Activated naive CD8-positive, alpha-beta T cell (primary cell): ENCODE data around the gene LRIT1.

ENCODE experiments used
- H3K27ac Mint-ChIP-seq: one replicate; pipeline ENCODE4 v1.8.0; 2021; ENCODE audit warnings: mixed read lengths
- H3K27me3 Mint-ChIP-seq: one replicate; pipeline ENCODE4 v1.8.0; 2021; ENCODE audit warnings: mixed read lengths
- H3K36me3 Mint-ChIP-seq: one replicate; pipeline ENCODE4 v1.8.0; 2021; ENCODE audit warnings: mixed read lengths
- H3K4me1 Mint-ChIP-seq: one replicate; pipeline ENCODE4 v1.8.0; 2021; ENCODE audit warnings: low read depth, mixed read lengths
- H3K4me3 Mint-ChIP-seq: one replicate; pipeline ENCODE4 v1.8.0; 2021; ENCODE audit warnings: mild to moderate bottlenecking, mixed read lengths
- H3K9me3 Mint-ChIP-seq: one replicate; pipeline ENCODE4 v1.8.0; 2021; ENCODE audit warnings: low read depth, mixed read lengths

Gene LRIT1

DNA sequence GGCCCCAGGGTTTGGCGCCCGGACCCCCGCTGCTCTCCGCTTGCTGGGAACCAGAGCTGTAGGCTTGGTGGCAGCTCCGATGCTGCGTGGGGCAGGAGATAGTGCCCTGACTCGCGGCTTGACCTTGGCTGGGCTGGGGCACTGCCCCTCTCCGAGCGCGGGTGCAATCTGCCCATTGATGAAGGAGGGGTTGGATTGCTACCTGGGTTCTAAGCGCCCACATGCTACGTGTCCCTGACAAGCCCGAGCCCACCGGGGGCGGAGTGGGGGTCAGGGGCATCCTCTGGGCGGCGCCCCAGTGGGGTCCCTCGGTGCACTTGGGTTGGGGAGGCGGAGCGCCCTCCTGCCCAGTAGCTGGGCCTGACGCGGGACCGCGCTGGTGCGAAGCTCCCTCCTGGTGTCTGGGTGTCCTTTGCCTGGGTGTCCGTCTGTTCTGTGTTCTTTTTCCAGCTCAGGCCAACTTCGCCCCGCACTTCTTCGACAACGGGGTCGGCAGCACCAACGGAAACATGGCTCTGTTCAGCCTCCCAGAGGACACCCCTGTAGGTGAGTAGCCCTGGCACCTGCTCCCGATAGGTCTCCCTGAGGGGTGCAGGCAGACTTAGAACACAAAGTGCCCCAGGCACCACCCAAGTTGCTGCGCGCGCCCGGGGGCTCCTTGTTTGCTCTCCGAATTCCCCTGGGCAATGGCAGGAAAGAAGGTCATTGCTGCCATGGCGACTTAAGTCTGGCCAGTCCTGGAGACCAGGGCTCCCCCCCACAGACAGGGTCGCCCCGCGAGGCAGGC is 46.1 kb downstream of the LRIT1 start:
- H3K27me3 Mint-ChIP-seq = peaks cover 7% of the 10 kb centered on the region
- no peak overlapping the region for H3K27ac Mint-ChIP-seq
- peak overlapping the region; percentile 69 for H3K4me3 Mint-ChIP-seq
- H3K36me3 Mint-ChIP-seq = no peaks in the 10 kb centered on the region
- H3K4me1 Mint-ChIP-seq = peaks cover 22% of the 10 kb centered on the region
- no peaks in the 10 kb centered on the region for H3K9me3 Mint-ChIP-seq

DNA sequence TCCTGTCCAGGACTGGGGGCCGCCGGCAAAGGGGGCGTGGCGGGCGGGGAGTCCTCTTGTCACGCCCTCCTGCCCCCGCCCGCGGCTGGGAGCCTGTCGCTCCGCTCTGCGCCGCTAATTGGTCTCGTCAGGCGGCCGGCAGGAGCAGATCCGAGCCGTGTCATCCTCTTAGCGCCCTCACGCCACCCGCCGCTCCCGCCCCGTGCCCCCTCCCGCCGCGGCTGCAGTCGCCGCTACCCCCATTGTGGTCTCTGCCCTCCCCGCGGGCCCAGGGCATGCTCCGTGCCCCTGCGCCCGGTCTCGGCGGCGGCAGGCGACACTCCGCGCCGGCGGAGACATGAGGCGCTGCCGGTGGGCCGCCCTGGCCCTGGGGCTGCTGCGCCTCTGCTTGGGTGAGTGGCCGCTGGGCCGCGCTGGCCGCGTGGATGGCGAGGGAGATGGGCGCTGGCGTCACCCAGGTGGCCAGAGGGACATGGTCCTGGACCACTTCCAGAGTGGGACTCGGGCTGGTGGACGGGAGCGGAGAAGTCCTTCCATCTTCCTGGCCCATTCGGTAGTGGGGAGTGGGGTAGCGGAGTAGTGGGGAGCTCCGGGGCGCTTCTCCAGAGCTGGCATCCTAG is 46.8 kb downstream of the LRIT1 start, which contains the start of gene CDHR1:
TSS of gene CDHR1 (plus strand) at position 114 of the 620 bp plus-strand sequence. CDS start at position 338, 224 bp downstream.
- H3K36me3 Mint-ChIP-seq = no peaks in the 10 kb centered on the region
- no peak within 1 kb of the TSS for H3K27ac Mint-ChIP-seq
- H3K4me1 Mint-ChIP-seq = peaks cover 23% of the 10 kb centered on the region
- H3K4me3 Mint-ChIP-seq = peak within 1 kb of the TSS; percentile 69
- peaks cover 7% of the 10 kb centered on the region for H3K27me3 Mint-ChIP-seq
- no peaks in the 10 kb centered on the region for H3K9me3 Mint-ChIP-seq

DNA sequence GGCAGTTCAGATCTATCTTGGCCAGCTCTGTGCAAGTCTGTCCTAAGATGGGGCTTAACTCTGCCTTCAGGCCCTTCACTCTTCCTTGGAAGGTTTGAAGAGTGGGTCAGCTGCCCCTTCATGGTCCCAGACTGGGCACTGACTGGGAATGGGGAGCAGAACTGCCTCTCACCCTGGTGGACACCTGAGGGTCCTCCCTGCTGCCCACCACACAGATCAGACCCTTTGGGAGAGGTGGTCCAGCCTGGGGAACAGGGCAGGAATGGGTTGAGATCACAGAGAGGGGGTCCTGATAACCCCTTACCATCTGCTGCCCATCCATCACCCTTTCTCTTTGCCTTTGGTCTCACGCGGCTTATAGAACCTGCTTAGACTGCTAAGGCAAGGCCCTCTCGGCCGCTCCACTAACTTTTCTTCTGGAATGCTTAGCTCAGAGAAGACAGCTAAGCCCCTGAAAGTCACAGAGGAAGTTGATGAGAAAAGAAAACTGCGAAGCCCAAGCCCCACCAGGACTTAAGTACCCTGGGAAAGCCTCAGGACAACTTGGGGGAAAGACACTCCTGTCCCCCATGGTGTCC is 47.4 kb downstream of the LRIT1 start:
- H3K4me3 Mint-ChIP-seq = peak overlapping the region; percentile 69
- H3K27ac Mint-ChIP-seq = no peak overlapping the region
- no peaks in the 10 kb centered on the region for H3K36me3 Mint-ChIP-seq
- H3K27me3 Mint-ChIP-seq = peaks cover 7% of the 10 kb centered on the region
- no peaks in the 10 kb centered on the region for H3K9me3 Mint-ChIP-seq
- H3K4me1 Mint-ChIP-seq = peaks cover 23% of the 10 kb centered on the region

DNA sequence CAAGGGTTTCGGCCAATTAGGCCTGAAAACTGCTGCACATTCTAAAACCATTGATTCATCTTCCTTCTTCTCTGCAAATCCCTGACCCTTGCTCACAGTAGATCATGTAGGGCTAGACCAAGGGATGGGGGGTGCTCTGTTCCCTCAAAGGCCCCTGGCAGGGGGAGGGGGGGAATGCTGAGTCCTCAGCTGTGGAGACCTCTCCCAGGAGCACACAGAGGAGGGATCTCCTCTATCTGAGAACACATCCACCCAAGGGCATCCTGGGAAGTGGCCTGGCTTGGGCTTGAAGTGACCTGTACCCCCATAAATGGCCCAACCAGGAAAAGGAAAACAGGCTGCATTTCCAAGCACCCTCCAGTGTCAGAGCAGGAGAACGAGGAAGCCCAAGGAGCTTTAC is 48.0 kb downstream of the LRIT1 start:
- H3K27me3 Mint-ChIP-seq = peaks cover 7% of the 10 kb centered on the region
- no peaks in the 10 kb centered on the region for H3K36me3 Mint-ChIP-seq
- H3K9me3 Mint-ChIP-seq = no peaks in the 10 kb centered on the region
- H3K4me1 Mint-ChIP-seq = peaks cover 23% of the 10 kb centered on the region
- no peak overlapping the region for H3K27ac Mint-ChIP-seq
- H3K4me3 Mint-ChIP-seq = no peak overlapping the region

DNA sequence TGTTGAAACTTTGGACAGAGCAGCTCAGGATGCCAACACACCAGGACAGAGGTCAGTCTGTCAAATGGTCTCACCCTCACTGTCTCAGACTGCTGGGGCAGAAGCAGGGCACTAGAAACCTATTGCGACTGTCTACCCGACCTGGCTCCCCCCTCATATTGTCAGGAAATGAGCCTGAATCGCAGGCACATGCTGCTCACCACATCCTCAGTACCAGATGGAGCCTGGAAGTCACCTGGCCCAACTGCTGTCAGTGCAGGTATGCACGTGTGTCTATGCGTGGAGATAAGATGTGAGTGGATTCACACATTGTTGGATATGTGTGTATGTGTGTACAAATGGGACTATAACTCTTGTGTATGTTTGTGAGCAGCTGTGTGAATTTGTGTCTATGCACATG is 50.2 kb downstream of the LRIT1 start:
- Mint-ChIP-seq H3K27ac (no peak overlapping the region), H3K27me3 (peaks cover 6% of the 10 kb centered on the region), H3K9me3 (no peaks in the 10 kb centered on the region), H3K4me3 (peak overlapping the region; percentile 8), H3K36me3 (no peaks in the 10 kb centered on the region), H3K4me1 (peaks cover 23% of the 10 kb centered on the region)

DNA sequence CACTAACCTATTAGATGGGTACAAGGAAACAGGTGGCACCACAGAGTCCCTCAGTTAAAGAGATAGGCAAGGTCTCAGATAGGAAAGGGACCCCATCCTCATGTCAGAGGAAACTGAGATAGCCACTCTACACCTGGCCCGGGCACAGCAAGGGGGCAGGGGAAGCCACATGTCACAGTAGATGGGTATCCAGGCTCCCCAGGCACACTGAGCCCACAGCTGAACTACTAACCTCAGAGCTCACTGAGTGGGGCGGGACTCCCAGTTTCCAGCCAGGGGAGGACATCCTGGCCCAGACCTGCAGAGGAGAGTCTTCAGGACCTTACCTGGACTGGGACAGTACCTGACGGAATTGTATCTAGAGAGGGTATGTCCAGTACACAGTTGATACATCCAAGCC is 50.7 kb downstream of the LRIT1 start:
- Mint-ChIP-seq H3K27me3 (peaks cover 3% of the 10 kb centered on the region), H3K27ac (no peak overlapping the region)

DNA sequence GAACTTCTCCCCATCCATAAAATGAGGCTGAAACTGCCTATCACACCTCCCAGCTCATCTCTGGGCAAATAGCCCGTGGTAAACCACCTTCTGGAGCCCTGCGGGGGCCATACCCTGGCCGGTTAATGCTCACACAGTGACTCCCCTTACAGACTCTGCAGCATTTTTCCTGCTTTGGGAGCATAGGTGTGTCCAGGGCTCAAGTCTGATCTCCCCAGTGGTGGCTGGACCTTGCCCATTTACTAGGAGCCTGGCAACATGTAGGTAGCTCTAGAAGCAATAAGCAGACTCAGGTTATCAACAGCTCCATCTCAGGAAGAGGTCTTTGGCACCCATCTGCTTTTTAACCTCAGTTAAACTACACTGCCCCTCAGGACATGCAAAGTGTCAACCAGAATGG is 52.5 kb downstream of the LRIT1 start:
- H3K27me3 Mint-ChIP-seq = no peaks in the 10 kb centered on the region
- H3K4me1 Mint-ChIP-seq = peaks cover 16% of the 10 kb centered on the region
- H3K27ac Mint-ChIP-seq = no peak overlapping the region
- H3K9me3 Mint-ChIP-seq = no peaks in the 10 kb centered on the region
- no peaks in the 10 kb centered on the region for H3K36me3 Mint-ChIP-seq
- no peak overlapping the region for H3K4me3 Mint-ChIP-seq

More for the DNA sequence above, 50.7 kb downstream of the LRIT1 start:
- H3K9me3 Mint-ChIP-seq = no peaks in the 10 kb centered on the region
- H3K4me3 Mint-ChIP-seq = no peak overlapping the region
- no peaks in the 10 kb centered on the region for H3K36me3 Mint-ChIP-seq
- H3K4me1 Mint-ChIP-seq = peaks cover 21% of the 10 kb centered on the region

DNA sequence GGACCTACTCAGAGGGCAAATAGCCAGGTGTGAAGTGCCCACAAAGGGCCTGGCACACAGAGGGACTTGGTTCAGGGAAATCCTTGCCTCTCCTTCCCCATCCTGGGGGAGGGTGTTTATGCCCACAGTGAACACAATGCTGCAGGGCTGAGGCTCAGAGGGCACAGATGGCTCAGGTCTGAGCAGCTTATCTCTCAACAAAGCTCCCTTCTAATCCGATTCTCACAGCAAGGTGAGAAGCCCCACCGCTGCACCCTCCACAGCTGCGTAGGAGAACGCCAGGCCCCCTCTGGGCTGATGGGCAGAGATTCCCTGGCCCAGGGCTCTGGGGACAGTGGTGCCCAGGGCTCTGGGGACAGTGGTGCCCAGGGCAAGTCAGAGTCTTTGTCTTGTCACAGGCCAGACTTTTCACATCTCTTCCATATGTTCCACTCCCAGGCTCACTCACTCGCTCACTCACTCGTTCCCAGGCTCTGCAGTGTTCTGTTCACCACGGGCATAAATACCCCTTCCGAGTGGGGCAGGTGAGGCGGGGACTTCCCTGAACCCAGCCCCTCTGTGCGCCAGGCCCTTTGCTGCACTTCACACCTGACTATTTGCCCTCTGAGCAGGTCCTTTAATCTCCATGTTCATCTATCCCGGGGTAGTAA is 55.7 kb downstream of the LRIT1 start:
- Mint-ChIP-seq H3K27ac (no peak overlapping the region), H3K27me3 (no peaks in the 10 kb centered on the region), H3K4me1 (peaks cover 5% of the 10 kb centered on the region), H3K9me3 (no peaks in the 10 kb centered on the region), H3K4me3 (no peak overlapping the region), H3K36me3 (no peaks in the 10 kb centered on the region)

DNA sequence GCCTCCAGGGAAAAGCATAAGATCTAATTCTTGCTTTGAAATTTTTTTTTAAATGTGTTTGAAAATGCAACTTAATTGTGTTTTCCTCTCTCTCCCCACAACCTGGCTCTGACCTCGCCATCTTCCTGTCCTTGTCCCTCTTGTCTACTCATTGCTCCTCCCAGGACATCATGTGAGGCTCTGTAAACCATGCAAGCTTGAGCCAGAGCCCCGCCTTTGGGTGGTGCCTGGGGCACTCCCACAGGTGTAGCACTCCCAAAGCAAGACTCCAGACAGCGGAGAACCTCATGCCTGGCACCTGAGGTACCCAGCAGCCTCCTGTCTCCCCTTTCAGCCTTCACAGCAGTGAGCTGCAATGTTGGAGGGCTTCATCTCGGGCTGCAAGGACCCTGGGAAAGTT is 56.8 kb downstream of the LRIT1 start:
- no peaks in the 10 kb centered on the region for H3K4me1 Mint-ChIP-seq
- H3K27ac Mint-ChIP-seq = no peak overlapping the region
- no peaks in the 10 kb centered on the region for H3K27me3 Mint-ChIP-seq
- H3K9me3 Mint-ChIP-seq = no peaks in the 10 kb centered on the region
- no peak overlapping the region for H3K4me3 Mint-ChIP-seq
- no peaks in the 10 kb centered on the region for H3K36me3 Mint-ChIP-seq

DNA sequence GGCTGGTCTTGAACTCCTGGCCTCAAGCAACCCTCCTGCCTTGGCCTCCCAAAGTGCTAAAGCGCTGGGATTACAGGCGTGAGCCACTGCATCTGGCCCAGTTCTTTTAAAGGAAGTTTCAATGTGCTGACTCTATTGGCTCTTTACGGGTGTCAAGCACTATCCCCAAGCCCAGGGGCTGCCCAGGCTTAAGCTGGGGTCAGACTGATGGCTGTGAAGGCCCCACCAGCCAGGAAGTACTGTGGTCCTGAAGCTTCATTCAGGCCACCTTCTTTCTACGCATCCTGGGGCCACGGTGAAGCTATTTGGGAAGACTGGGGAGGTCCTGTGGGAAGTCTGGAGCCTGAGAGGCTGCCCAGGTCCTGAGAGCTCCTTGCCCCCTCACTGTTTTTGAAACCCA is 59.7 kb downstream of the LRIT1 start:
- no peak overlapping the region for H3K27ac Mint-ChIP-seq

More for the DNA sequence above, 59.7 kb downstream of the LRIT1 start:
- H3K4me3 Mint-ChIP-seq = no peak overlapping the region
- H3K4me1 Mint-ChIP-seq = peaks cover 3% of the 10 kb centered on the region
- no peaks in the 10 kb centered on the region for H3K27me3 Mint-ChIP-seq
- H3K36me3 Mint-ChIP-seq = no peaks in the 10 kb centered on the region
- H3K9me3 Mint-ChIP-seq = no peaks in the 10 kb centered on the region
